Fibroblast of skin of abdomen (primary cell): ENCODE results near the gene OR4D5. TPM values are rescaled to one million over a fixed set of nuclear protein-coding genes. Genes with fewer than 3 reads are reported as not detected.

Experiments used
- DNase-seq: peaks from one replicate; pipeline ENCODE4 v3.0.0-alpha.2; 2013
- polyA plus RNA-seq, 2 experiments: library from polyadenylated mRNA; unstranded; fragments of 120-200 nt; gene quantifications; one replicate each; pipeline ENCODE4 v1.2.1, GENCODE V29; 2013; ENCODE audit not compliant: insufficient read length in 2 of 2

OR4D5 gene
- polyA plus RNA-seq (2013, experiment 1 of 2; ENCODE audit: insufficient read length) = not detected
- not detected for polyA plus RNA-seq (2013, experiment 2 of 2; ENCODE audit: insufficient read length)

DNA sequence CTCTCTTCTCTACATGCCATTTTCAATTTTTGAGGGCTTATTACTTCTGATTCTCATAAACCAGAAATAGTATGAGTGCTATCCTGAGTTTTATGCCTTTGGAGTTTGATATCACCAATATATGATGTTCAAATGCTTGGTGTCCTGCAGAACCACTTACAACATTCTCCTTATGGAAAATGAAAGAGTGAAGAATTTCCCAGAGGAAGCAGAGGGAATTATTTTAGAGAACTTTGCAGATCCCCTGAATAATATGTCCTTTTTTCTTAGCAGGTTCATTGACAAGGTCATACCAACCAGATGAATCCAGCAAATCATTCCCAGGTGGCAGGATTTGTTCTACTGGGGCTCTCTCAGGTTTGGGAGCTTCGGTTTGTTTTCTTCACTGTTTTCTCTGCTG lies at the start of gene OR4D5:
TSS of gene OR4D5 (plus strand) at position 301 of the 400 bp plus-strand sequence. CDS start at position 301, 0 bp downstream.
- no peak for DNase-seq

DNA sequence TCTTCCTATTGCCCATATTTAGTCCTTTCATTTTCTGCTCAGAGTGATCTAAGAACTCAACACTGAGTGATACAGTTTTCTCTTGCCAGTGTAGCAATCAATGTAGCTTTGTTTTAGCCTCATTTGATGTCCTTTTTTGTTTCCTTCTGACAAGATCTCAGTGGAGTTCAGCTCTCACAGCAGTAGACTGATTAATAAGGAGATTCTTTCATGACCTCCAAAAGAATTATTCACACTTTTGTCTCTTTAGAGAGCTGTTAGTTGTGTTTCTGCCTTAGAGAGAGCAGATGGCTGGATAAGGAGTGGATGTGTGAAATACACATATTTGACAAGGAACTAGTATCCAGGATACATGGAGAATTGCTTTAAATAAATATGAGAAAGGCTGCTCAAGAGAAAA lies 47.4 kb upstream of the OR4D5 start:
- no peak for DNase-seq

DNA sequence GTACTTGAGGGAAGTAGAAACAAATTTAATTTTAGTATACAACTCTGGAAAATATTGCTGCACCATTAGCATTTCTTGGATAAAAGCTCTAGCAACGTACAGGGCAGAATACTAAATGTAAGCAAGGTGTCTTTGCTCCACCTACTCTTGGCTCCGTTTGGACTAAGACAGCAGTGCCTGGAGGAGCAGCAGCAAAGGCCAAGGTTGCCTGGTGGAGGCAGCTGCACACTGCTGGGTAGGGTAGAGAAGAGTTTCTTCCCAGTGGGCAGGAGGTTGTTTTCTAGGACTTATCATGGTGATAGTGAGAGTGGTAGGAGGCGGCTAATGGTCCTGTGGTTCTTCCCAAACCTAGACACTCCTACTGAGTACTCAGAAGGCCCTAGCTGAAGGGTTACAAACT lies 39.6 kb upstream of the OR4D5 start:
- DNase-seq = no peak

- no peak for DNase-seq
Measured at GRCh38 chr11:123901867-123902266, 37.5 kb upstream of the OR4D5 start, which contains the start of gene OR8D4. OR8D4 (plus strand) TSS chr11:123902167; CDS start chr11:123906432, 4,265 bp downstream.

DNA sequence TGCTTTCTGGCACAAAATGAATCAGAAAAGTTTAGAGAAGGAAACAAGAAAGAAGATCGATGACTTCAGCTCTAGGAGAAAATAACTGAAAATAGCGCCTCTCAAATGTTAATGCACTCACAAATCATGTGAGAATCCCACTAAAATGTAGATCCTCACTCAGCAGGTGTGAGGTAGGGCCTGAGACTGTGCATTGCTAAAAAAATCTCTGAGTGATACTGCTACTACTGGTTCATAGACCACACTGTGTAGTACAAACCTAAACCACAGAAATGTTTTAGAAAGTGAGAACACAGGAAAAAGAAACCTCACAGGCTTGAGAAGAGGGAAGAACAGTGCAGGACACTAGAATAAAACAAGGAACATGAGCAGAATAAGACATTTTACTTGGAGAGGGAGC lies 35.5 kb upstream of the OR4D5 start:
- DNase-seq = no peak

- no peak for DNase-seq
Measured at GRCh38 chr11:123904932-123905331, 34.5 kb upstream of the OR4D5 start.

DNA sequence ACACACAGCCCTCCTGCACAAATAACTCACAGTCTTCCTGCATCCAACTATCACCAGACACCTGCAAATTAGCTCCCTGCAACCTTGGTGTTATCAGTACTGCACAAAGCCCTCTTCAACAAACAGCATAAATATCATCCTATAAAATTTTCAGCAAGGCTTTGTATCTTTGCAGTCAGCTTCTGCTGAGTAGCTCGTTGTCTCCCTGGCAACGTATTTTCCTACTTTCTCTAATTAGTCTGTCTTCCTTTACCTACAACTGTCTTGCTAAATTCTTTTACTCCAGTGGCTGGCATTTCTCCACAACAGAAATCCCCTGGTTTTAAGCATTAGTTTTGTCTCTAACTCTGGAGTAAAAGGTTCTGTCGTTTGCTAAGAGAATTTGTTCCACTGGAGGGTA lies 33.6 kb upstream of the OR4D5 start:
- DNase-seq = no peak

GRCh38 chr11:123920943-123921342 lies 18.5 kb upstream of the OR4D5 start:
- DNase-seq = no peak

- no peak for DNase-seq
Measured at GRCh38 chr11:123924027-123924426, 15.4 kb upstream of the OR4D5 start.

DNA sequence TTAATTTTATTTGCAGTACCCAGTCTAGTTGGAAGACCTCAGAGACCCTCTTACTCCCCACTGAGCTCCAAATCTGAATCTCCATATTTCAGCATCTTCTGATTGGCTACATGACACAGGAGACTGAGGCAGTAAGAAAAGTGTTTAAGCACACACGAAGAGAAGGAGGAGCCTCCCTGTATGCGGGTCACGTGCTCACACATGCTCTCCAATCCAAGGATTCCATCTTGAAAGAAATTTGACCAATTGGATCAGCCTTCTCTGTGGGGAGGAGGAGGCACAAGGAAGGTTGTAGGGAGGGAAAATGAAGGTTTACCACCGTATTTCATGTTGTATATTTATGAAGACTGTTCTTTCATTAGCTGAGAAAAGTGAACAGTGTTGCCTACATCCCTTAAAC lies 3.0 kb downstream of the OR4D5 start:
- DNase-seq = no peak

- no peak for DNase-seq
Measured at GRCh38 chr11:123943738-123944137, 4.3 kb downstream of the OR4D5 start, which contains the start of gene OR6T1. OR6T1 (minus strand) TSS chr11:123943838; CDS start chr11:123943838, 0 bp downstream.

DNA sequence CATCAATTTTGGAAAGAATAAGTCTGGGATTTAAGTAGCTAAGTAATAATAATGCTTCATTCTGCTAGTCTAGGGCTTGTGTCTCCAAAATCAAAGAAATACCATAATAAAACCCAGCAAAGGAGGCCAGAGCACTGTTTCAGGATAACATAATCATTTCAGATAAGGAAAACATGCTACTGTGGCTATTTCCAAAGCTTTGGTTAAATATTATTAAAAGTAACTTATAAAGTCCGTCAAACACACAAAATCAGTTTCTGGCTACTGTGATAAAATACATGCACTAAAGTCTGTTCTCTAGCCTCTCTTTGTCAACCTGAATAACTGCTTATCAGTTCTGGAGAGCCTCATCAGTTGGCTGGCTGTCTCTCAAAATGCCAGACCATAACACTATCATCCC lies 5.7 kb downstream of the OR4D5 start:
- DNase-seq = no peak

DNA sequence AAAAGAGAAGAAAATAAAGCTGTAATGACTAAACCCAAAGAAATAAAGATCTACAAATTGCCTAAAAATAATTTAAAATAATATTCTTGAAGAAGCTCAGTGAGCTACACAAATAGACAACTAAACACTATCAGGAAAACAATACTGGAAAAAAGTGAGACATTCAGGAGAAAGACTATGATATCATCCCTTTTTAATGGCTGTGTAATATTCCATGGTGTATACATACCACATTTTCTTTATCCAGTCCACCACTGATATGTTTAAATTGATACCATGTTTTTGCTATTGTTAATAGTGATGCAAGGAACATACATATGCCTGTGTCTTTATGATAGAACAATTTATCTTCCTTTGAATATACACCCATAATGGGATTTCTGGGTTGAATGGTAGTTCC lies 17.3 kb downstream of the OR4D5 start:
- DNase-seq = no peak

- peak; percentile 69 for DNase-seq
Measured at GRCh38 chr11:123973816-123974215, 34.4 kb downstream of the OR4D5 start.

- no peak for DNase-seq
Measured at GRCh38 chr11:123976770-123977560, 37.5 kb downstream of the OR4D5 start.

DNA sequence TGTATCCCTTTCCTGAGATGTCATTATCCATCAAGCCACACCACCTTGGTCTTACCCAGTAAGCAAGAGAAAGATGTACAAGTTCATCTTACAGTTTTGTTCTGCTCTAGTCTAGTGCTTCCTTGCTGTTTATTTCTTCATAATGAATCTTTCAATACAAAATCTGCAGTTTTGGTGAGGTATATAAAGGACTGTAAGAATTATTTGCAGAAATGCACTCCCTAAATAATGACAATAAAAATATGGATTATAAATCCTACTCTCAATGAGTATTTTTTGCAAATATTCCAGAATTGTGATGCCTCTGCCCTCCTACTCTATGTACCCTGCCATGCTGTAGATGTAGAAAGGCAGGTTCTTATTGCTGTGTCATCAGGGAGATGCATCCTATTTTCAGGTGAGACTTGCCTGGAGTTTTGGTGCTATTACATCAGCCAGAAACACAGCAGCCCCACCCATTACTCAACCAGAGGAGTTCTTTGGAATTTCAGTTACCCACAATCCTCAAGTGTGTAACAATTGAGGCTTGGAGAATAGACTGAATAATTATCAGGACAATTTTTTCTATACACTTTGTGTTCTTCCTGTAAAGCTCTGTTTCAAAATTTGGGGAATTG lies 38.4 kb downstream of the OR4D5 start, which contains the start of gene OR10S1:
TSS of gene OR10S1 (minus strand) at position 51 of the 617 bp plus-strand sequence. CDS start 117 bp downstream, outside the sequence.
- DNase-seq = no peak

DNA sequence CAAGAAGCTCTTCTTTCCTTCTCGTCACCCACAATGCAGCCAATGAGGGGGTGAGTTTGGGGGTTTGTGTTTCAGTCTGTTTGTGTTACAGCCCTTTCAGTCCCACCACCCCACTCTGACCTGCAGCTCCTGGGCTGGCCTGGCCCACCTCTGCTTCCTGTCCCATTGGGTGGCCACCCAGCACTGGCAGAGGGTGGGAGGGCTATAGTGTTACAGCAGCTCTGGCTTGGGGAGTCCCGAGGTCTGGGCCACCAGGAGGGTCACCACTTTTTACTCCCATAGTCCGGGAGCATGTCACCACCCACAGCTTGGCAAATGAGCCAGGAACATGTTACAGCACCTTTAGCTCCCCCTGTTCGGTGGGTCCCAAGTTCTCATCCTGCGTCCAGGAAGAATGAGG lies 39.9 kb downstream of the OR4D5 start:
- no peak for DNase-seq
